CD4-positive, alpha-beta T cell treated with Interleukin-21 for 1 hour (primary cell): ENCODE measurements around the gene MYRF.

ENCODE experiments used
- DNase-seq: peaks from one replicate; pipeline ENCODE4 v3.0.0-alpha.2; 2020

Gene MYRF

GRCh38 chr11:61799665-61800284 lies 47.3 kb downstream of the MYRF start:
- DNase-seq: no peak

DNA sequence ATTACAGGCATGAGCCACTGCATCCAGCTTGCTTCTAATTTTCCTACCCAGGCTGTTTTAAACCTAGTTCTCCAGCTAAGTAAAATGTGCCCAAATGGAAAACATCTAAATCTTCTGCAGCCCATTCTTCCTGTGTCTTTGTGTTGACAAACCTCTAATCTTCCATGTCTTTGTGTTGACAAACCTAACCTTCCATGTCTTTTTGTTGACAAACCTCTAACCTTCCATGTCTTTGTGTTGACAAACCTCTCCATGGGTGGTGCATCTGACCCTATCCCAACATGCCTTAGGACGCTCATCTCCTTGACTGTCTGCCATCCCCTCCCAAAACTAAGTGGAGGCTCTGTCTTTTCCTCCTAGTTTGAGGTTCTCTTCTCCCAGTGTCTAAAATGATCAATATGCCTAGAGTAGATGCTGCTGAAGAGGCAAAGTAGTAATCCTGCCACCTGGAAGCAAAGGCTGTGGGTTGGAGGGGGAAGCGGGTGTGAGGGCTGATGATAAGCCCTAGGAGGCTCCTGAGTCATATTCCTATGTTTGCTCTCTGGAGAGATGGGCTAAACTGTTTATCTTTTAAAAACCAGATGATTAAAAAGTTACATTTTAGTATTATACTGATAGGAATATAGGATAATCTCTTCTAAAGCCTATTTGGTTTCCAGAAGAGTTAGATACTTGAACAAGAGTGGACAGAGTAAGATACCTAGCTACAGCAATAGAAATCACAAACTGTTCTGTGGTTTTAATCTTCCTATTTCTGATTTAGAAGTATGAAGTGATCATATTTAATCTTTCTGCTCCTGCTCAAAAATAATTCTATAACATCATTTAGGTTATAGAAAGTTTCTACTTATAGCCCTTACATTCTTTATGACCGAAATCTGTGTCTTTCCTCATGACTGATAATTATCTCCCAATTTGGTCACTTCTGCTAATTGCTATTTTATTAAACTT lies 48.2 kb downstream of the MYRF start:
- no peak for DNase-seq

GRCh38 chr11:61802605-61803004 lies 50.2 kb downstream of the MYRF start:
- no peak for DNase-seq

GRCh38 chr11:61803889-61804647 lies 51.6 kb downstream of the MYRF start:
- DNase-seq: no peak

DNA sequence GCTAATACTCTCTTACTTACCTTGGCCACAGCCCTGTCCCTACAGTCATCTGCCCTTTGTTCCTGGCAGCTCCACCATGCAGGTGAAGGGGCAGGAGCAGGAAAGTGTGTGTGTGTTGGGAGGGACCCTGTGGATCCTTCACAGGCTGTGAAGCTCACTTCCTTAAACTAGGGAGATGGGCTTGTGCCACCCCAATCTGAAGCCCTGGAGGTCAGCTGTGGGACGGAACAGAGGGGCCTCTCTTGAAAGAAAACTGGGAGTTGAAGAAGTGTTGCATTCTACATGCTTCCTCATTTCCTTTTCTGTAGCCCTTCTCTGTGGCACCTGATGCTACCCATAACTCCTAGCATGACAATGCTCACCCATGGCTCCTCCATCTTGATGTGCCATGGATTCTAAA lies 52.7 kb downstream of the MYRF start:
- DNase-seq: no peak

- DNase-seq: no peak
Measured at GRCh38 chr11:61806785-61807184, 54.3 kb downstream of the MYRF start.

DNA sequence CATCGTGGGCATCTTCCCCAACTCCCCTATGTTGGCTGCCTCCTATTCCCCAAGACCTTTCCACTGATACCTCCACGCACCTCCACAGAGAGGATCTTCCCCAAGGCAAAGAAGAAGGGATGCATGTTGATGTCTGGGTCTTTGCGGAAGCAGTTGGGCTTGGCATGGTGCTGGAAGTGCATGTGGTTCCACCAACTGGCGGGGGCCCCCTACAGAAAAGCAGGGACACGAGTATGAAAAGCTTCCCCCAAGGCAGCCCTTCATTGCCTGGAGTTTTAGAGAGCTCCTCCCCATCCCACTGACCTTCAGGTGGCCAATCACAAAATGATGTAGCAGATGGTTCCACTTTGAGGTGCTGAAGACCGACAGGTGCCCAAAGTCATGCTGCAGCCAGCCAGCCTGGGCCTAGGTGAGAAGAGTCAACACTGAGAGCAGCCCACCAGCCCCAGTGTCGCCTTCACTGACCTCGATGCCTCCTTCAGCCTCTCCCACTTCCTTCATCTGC lies 58.3 kb downstream of the MYRF start:
- DNase-seq: no peak

- DNase-seq: no peak
Measured at GRCh38 chr11:61811831-61812230, 59.4 kb downstream of the MYRF start.

- no peak for DNase-seq
Measured at GRCh38 chr11:61812736-61813411, 60.4 kb downstream of the MYRF start.

DNA sequence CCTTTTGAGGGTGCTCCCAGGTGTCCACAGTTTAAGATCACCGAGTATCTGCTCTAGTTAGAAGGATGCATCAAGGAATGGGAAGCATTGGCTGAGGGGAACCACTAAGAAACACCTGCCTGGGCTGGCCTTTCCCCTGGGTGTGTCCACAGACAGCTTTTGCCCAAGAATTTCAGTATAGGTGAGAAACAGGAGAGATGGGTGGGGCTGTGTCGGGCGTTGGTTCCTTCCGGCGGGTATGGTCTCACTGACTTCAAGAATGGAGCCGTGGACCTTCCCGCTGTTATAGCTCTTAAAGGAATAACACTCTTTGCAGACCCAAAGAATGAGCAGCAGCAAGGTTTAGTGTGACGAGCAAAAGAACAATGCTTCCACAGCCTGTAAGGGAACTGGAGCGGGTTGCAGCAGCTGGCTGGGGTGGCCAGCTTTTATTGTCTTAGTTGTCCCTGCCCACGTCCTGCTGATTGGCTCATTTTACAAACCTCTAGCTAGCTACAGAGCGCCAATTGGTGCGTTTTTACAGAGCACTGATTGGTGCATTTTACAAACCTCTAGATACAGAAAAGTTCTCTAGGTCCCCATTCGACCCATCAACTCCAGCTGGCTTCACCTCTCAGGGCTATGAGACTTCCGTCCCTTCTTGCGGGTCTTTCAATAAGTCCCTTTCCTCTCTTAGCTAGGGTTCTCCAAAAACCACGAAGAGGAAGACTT lies 62.0 kb downstream of the MYRF start:
- peak; percentile 11 for DNase-seq

DNA sequence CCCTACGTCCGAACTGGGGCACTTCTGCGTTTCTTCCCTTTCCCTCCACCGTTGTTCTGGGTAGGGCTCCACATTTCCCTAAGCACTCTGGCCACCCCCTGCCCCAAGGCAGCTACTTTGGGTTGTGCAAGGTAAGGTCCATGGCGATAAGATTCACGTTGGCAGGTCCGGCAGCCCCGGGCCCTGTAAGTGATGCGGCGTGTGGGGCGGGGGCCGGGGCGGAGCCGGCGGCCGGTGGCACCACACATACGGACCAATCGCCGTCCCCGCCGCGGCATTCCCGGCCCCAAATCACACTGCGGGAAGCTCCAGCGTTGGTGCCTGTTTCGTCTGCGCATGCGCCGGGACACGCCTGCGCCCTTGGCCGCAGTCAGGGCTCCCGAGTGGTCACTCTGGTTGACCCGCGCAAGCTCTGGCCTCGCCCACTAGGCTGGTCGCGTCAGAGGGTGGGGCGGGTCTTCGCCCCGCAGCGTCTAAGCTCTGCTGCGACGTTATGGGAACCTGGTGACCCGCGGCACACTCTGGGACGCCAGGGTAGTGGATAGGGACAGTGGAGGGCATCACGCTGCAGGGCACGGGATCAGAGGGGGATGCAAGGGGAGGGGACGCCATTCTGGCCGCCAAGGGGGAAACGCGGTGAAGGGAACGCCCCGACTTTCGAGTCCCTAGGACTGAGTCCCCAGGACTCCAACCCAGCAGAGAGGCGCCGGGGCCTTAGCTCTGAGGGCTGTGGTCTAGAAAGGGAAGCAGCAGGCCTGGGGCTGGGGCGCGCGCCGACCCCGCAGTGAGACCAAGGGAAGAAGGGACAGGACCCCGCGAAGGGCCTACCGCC lies 62.7 kb downstream of the MYRF start:
- DNase-seq: peak; percentile 47

DNA sequence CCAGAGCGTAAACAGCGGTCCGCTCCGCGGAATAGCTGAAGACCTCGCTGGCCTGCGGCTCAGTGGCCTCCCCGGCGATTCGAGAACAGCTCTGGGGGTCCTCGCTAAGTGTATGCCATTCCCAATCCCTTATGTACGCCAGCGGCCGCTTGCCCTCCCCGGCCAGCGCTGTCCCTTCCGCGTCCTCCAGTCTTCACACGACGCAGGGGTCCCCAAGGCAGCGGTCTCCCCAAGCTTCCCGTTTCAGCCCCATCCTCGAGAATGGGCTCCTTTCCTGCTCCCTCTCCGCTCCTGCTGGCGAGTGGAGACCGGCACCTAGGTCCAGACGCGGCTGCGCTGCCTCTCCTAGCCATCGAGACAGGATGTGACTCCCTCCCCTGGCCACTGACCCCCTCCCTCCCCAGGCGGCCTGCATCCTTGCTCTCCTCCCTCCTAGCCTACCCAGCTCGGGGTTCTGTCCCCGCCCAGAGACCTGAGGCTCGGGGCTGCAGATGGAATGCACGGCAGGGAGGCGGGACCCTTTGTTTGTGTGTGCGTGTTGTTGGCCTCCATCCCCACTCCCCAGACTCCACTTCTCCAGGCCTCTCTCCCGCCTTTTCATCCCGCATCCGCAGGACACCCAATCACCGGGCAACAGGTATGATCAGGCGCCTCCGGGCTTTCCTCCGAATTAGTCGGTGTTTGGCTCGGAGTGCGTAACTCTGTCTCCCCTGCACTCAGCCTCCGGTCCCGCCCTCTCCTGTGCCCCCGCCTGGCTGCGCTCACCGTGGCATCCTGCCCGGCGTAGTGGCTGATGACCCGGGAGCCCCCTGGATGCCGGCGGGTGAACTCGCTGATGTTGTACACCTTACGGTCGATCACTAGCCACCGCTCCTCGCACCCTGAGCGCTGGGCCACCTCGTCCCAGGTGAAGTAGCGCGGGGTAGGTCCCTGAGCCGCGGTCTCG lies 63.6 kb downstream of the MYRF start:
- peak; percentile 53 for DNase-seq

DNA sequence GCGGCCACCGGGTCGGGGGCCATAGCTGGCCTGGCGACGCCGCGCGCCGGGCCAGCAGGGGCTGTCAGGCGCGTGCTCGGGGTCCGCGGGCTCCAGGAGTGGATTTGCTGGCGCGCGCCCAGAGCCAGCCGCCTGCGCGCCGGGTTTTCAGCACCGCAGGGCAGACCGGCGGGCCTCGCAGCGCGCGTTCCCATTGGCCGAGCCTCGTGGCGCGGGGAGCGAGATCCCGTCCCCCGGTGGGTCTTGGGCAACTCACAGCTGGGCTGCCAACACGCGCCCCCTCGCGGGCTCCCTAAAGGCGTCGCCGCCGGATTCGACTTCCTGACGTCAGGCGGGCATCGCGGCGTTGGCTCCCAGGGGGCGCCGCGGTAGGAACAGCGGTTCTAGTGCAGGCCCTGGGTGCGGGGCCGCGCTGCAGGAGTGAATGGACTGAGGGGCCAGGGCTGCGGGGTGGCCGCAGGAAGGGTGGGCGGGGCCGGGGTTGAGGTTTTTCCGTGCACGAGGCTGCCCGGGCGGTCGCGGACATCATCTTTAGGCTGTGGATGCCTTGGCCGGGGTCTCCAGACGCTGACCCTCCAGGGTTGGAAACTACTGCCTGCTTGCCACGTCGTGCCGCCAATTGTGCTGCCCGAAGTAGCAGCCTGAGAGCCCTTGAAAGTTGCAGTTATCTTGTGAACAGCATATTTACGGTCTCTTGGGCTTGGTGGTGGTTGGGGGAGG lies 64.5 kb downstream of the MYRF start, which contains the start of gene FADS1:
TSS of gene FADS1 (minus strand) at position 268 of the 720 bp plus-strand sequence. CDS start at position 194, 74 bp downstream.
- DNase-seq: peak; percentile 78

- DNase-seq: no peak
Measured at GRCh38 chr11:61817471-61818202, 65.2 kb downstream of the MYRF start.

DNA sequence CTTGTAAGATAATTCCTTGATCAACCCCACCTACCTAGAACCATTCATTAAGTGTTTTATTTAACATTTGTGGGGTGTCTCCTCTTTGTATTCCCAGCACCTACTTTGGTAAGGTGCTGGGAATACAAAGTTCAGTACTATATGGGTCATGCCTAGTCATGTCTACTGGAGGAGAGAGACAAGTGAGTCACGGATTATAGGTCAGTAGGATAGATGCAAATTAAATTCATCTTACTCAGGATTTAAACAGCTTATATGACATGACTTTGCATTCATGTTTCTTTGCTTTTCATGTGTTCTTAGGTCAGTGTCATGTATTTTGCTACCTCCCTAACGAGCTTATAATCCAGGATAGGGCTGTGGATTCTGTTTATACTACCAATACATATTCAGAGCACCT lies 67.7 kb downstream of the MYRF start:
- DNase-seq: no peak

DNA sequence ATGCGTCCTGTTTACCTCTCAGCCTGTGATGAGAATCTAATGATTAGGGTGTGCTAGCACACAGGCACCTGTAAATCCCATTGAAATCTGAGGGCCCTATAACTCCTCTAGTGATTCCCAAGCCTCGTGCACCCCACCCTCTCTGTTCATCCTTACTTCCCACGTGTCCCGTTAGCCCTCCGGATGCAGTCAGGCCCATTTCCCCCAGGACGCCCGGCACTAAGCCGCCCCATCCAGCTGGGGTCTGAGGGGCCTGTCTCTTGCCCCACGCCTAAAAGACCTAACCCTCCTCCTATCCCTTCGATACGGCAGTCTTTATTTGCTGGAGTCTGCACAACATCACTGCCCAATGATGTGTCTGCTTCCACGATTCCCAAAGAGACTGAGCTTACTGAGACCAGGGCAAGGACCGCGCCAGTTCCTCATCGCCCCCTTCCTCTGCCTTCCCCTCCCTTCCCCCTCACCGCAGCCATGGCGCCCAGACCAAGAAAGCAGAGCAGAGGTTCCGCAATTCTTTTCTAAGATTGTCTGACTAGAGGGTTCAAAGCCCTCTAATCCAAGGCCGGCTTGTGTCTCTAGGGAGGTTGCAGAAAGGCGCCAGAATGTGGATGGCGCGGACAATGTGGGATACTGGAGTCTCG lies 74.6 kb downstream of the MYRF start:
- peak; percentile 3 for DNase-seq

DNA sequence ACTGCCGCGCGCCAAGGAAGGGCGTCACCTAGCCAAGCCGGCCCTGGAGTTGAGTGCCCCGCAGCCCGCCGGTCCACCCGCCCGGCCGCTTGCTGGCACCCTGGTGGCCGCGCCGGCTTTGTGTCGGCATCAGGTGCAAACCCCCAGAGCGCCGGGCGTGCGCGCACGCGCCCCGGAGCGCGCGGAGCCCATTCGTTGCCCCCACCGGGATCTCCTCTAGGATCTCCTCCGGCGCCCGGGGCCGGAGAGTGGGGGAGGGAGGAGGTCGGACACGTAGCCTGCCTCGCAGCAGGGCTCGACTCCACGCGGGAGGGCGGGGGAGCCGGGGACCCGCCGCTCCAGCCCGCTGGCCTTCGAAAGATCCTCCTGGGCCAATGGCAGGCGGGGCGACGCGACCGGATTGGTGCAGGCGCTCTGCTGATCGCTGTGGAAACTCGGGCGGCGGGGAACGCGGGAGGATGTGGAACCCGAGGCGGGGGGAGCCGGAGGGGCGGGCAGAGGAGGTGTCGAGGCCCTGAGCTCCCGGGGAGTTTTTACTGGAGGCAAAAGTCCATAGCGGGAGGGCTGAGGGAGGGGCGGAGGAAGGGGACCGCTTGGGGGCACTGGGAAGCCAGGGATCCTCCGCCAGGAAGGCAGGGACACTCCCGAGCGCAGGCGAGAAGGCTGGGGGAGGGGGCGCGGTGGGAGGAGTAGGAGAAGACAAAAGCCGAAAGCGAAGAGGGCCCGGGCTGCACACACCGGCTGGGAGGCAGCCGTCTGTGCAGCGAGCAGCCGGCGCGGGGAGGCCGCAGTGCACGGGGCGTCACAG lies 75.3 kb downstream of the MYRF start, which contains the start of gene FADS2:
TSS of gene FADS2 (plus strand) at position 730 of the 808 bp plus-strand sequence. CDS start 91 bp downstream, outside the sequence.
- DNase-seq: peak; percentile 69
